ENCODE data around the gene ENOX2. TPM values are rescaled to one million over a fixed set of nuclear protein-coding genes. Genes with fewer than 3 reads are reported as not detected.
"Not testable (repeated sequence)": the region's sequence is repeated elsewhere in the genome, so short reads cannot be mapped to it uniquely, and the experiment has no call there.

The ENOX2 gene
- 10 to 100 TPM in 1 of 2 donors, 1 to 10 TPM in 1; 7.0 to 13.0 TPM for total RNA-seq

GRCh38 chrX:130902783-130903613 lies at the start of gene ENOX2:
Gene ENOX2 (minus strand): TSS chrX:130903209. CDS start chrX:130703216, 199,993 bp downstream.
- H3K4me3 Mint-ChIP-seq, result no peak within 1 kb of the TSS

DNA sequence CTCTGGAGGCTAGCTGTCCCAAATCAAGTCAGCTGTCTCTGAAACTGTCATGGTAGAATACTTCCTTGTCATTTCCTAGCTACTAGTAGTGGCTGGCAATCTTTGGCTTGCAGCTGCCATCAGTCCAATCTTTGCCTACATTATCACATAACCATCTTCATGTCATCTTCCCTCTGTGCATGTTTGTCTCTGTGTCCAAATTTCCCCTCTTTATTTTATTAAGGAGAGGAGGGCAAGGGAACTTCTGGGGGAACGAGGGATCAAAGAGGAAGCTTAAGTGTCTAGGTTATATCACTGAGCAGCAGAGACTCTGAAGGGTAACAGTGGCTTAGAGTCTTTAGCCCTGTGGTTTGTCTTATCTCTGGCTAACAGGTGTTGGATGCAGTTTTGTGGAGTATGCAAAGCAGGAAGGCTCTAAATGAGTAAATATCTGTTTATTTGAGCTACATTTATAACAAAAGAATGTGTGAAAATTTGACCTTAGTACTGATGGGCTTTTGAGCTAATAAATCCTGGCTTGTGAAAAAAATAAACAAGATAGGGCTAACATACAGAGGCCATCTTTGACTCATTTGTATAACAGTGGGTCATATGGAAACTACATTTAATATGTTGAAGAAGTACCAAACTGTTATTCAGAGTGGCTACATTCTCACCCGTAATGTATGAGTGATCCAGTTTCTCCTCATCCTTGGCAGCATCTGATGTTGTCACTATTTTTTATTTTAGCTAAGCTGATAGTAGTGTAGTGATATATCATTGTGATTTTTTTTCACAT lies 49.4 kb upstream of the ENOX2 start:
- no peak overlapping the region for H3K27ac Mint-ChIP-seq
- H3K27me3 Mint-ChIP-seq, result peaks cover 3% of the 10 kb centered on the region
- no peaks in the 10 kb centered on the region for H3K9me3 Mint-ChIP-seq
- no peaks in the 10 kb centered on the region for H3K36me3 Mint-ChIP-seq (ENCODE audit: low read depth)
- H3K4me3 Mint-ChIP-seq, result no peak overlapping the region
- H3K4me1 Mint-ChIP-seq, result no peaks in the 10 kb centered on the region
- no peak for ATAC-seq (replicated peaks)

More at GRCh38 chrX:130902783-130903613, at the start of gene ENOX2:
- Mint-ChIP-seq H3K36me3 (ENCODE audit: low read depth) (peaks cover 21% of the 10 kb centered on the region), H3K27me3 (no peaks in the 10 kb centered on the region), H3K9me3 (no peaks in the 10 kb centered on the region), H3K4me1 (no peaks in the 10 kb centered on the region), H3K27ac (peak within 1 kb of the TSS; percentile 70)
- ATAC-seq (replicated peaks), result peak; percentile 98

DNA sequence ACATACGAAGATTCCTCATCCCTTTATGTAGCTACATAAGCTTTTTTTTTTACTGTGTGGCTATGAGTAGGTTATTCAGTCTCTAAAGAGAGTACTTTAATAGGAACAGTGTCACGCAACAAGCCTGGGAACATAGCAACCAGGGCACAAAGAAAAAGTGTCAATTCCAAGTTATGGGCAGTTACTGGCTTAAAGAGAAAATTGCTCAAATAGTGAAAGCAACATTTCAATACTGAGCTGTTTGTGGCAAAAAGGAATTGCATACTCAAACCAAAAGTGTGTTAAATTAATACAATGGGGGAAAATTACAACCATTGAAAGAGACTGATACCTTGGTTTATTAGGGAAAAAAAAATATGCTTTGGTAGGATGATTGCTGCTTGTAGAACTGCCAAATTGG lies 41.2 kb upstream of the ENOX2 start:
- Mint-ChIP-seq H3K9me3 (no peaks in the 10 kb centered on the region), H3K27ac (no peak overlapping the region), H3K27me3 (peaks cover 5% of the 10 kb centered on the region), H3K36me3 (ENCODE audit: low read depth) (no peaks in the 10 kb centered on the region), H3K4me3 (no peak overlapping the region), H3K4me1 (no peaks in the 10 kb centered on the region)
- ATAC-seq (replicated peaks), result no peak

GRCh38 chrX:130937101-130937500 lies 34.1 kb upstream of the ENOX2 start:
- Mint-ChIP-seq H3K27ac (no peak overlapping the region), H3K4me3 (no peak overlapping the region), H3K9me3 (no peaks in the 10 kb centered on the region), H3K36me3 (ENCODE audit: low read depth) (no peaks in the 10 kb centered on the region), H3K27me3 (no peaks in the 10 kb centered on the region), H3K4me1 (no peaks in the 10 kb centered on the region)
- ATAC-seq (replicated peaks), result no peak

GRCh38 chrX:130933358-130933757 lies 30.3 kb upstream of the ENOX2 start:
- Mint-ChIP-seq H3K4me1 (no peaks in the 10 kb centered on the region), H3K9me3 (no peaks in the 10 kb centered on the region), H3K4me3 (no peak overlapping the region), H3K36me3 (ENCODE audit: low read depth) (no peaks in the 10 kb centered on the region), H3K27me3 (peaks cover 1% of the 10 kb centered on the region), H3K27ac (no peak overlapping the region)
- no peak for ATAC-seq (replicated peaks)

GRCh38 chrX:130920405-130920804 lies 17.4 kb upstream of the ENOX2 start:
- H3K9me3 Mint-ChIP-seq; H3K36me3 Mint-ChIP-seq (ENCODE audit: low read depth); H3K27me3 Mint-ChIP-seq; ATAC-seq (replicated peaks); H3K27ac Mint-ChIP-seq; H3K4me3 Mint-ChIP-seq; H3K4me1 Mint-ChIP-seq: not testable (repeated sequence)

DNA sequence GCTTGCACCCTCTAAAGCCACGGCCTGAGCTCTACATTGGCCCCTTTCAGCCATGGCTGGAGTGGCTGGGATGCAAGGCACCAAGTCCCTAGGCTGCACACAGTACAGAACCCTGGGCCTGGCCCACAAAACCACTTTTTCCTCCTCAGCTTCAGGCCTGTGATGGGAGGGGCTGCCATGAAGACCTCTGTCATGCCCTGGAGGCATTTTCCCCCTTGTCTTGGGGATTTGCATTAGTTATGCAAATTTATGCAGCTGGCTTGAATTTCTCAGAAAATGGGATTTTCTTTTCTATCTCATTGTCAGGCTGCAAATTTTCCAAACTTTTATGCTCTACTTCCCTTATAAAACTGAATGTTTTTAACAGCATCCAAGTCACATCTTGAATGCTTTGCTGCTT lies 16.7 kb upstream of the ENOX2 start:
- not testable (repeated sequence) for H3K27me3 Mint-ChIP-seq; H3K4me3 Mint-ChIP-seq; ATAC-seq (replicated peaks); H3K9me3 Mint-ChIP-seq; H3K36me3 Mint-ChIP-seq (ENCODE audit: low read depth); H3K4me1 Mint-ChIP-seq; H3K27ac Mint-ChIP-seq

- H3K9me3 Mint-ChIP-seq; H3K4me1 Mint-ChIP-seq; H3K27ac Mint-ChIP-seq; ATAC-seq (replicated peaks); H3K27me3 Mint-ChIP-seq; H3K4me3 Mint-ChIP-seq; H3K36me3 Mint-ChIP-seq (ENCODE audit: low read depth): not testable (repeated sequence)
Observed at GRCh38 chrX:130918498-130918897, 15.5 kb upstream of the ENOX2 start.

DNA sequence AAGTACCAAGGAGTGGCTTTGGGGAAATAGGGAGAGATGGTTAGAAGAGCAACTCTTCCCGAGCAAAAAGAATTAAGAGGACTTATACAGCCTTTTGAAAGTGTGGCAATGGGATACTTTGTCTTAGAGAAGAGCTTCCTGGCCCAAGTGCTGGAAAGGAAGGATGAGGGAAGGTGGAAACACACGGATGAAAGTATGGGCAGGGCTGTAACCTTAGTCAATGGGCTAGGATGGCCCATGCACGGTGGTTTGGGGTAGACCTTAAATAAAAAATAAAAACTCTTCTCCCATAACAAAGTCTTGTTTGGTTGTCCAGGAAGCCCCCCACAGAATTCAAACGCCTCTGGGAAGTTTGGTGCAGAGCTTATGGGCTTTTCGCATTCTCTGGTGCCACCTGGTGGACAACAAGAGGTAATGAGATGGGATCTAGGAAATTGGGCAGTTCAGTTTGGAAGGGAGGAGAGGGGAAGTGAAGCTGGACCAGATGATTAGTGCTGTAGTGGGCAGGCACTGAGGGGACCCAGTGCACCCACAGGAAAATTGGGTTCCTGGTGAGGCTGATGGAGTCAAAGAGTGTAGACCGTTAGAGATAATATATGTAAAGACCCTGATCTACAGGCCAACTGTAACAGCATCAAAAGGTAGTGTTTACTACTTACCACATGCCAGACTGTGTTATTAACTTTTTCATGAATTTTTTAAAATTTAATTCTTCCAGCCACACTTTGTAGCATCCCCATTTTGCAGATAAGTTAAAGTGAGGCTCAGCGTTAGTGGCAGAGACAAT lies 13.8 kb upstream of the ENOX2 start:
- H3K27ac Mint-ChIP-seq, result no peak overlapping the region
- no peaks in the 10 kb centered on the region for H3K36me3 Mint-ChIP-seq (ENCODE audit: low read depth)
- no peaks in the 10 kb centered on the region for H3K9me3 Mint-ChIP-seq
- ATAC-seq (replicated peaks), result no peak
- no peaks in the 10 kb centered on the region for H3K27me3 Mint-ChIP-seq
- H3K4me3 Mint-ChIP-seq, result no peak overlapping the region
- H3K4me1 Mint-ChIP-seq, result no peaks in the 10 kb centered on the region

DNA sequence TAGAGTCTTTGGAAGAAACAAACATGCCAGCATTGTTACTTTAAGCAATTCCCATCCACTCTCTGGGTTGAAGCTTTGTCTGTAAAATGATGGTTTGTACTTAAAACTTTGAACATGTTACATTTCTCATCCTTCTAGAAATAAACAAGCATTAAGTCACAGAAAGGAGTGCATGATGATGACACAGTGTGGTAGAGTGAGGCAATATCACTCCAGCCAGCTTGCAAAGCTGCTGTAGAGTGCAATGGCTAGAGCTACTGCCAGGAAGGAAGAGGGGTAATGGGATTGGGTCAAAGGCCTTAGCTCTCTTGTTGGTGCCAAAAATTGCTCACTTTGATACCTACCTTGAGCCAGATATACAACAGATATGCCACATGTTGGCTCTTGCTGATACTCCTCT lies 12.3 kb upstream of the ENOX2 start:
- no peak overlapping the region for H3K27ac Mint-ChIP-seq
- no peaks in the 10 kb centered on the region for H3K36me3 Mint-ChIP-seq (ENCODE audit: low read depth)
- no peaks in the 10 kb centered on the region for H3K4me1 Mint-ChIP-seq
- ATAC-seq (replicated peaks), result no peak
- H3K4me3 Mint-ChIP-seq, result no peak overlapping the region
- H3K27me3 Mint-ChIP-seq, result no peaks in the 10 kb centered on the region
- no peaks in the 10 kb centered on the region for H3K9me3 Mint-ChIP-seq

- H3K36me3 Mint-ChIP-seq (ENCODE audit: low read depth), result no peaks in the 10 kb centered on the region
- H3K4me3 Mint-ChIP-seq, result no peak overlapping the region
- H3K4me1 Mint-ChIP-seq, result no peaks in the 10 kb centered on the region
- no peak overlapping the region for H3K27ac Mint-ChIP-seq
- no peaks in the 10 kb centered on the region for H3K27me3 Mint-ChIP-seq
- no peaks in the 10 kb centered on the region for H3K9me3 Mint-ChIP-seq
- no peak for ATAC-seq (replicated peaks)
Observed at GRCh38 chrX:130909469-130910136, 6.6 kb upstream of the ENOX2 start.

DNA sequence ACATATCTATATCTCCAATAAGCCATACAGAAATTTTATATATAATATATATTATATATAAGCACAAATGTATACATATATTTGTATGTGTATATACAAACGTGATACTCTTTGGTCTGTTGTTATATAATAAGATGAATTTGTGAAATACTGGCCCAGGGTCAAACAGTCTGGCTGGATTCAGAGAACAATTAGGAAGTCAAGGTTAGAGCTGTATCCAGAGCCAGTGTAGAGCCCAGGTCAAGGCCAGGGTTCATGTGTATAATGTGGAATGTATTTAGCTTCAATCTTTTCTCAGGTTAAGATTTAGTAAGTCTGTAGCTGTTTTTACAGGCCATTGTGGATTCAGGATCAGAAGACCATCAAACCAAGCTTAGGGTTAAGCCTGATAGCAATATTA lies 3.8 kb upstream of the ENOX2 start:
- H3K9me3 Mint-ChIP-seq, result no peaks in the 10 kb centered on the region
- no peak overlapping the region for H3K27ac Mint-ChIP-seq
- H3K4me1 Mint-ChIP-seq, result no peaks in the 10 kb centered on the region
- H3K36me3 Mint-ChIP-seq (ENCODE audit: low read depth), result no peaks in the 10 kb centered on the region
- H3K27me3 Mint-ChIP-seq, result no peaks in the 10 kb centered on the region
- ATAC-seq (replicated peaks), result no peak
- H3K4me3 Mint-ChIP-seq, result no peak overlapping the region

DNA sequence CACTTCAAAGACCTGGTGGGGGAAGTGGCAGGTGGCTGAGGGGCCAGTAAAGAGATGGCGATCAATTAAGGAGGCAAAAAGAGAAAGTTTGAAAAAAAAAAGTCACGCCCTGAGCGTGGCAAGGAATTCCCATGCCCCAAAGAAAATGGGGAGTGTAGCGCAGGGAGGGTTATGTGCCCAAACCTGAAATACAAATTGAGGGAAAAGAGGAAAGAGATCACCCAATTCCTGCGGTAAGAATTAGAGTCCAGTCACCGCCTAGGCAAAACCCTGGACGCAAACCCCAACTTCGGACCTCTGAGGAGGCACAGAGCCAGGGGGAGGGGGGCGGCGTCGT lies 595 bp downstream of the ENOX2 start:
- ATAC-seq (replicated peaks), result no peak
- Mint-ChIP-seq H3K27me3 (no peaks in the 10 kb centered on the region), H3K27ac (peak overlapping the region; percentile 70), H3K36me3 (ENCODE audit: low read depth) (peaks cover 26% of the 10 kb centered on the region), H3K4me1 (no peaks in the 10 kb centered on the region), H3K9me3 (no peaks in the 10 kb centered on the region), H3K4me3 (no peak overlapping the region)

- no peaks in the 10 kb centered on the region for H3K27me3 Mint-ChIP-seq
- no peak overlapping the region for H3K4me3 Mint-ChIP-seq
- H3K4me1 Mint-ChIP-seq, result no peaks in the 10 kb centered on the region
- no peaks in the 10 kb centered on the region for H3K9me3 Mint-ChIP-seq
- H3K27ac Mint-ChIP-seq, result no peak overlapping the region
- H3K36me3 Mint-ChIP-seq (ENCODE audit: low read depth), result peaks cover 42% of the 10 kb centered on the region
- ATAC-seq (replicated peaks), result no peak
Observed at GRCh38 chrX:130896802-130897501, 6.1 kb downstream of the ENOX2 start.

Measured in activated T-helper 17 cell treated with anti-CD3 and anti-CD28 coated beads, Interleukin-2, amount 50 U/mL, for 72 hours (primary cell).